ENCODE data around the gene TMPRSS2. TPM values are rescaled to one million over a fixed set of nuclear protein-coding genes. Genes with fewer than 3 reads are reported as not detected.

TMPRSS2 gene
- total RNA-seq, 1 experiment from 2014 or later: 1.1 TPM

DNA sequence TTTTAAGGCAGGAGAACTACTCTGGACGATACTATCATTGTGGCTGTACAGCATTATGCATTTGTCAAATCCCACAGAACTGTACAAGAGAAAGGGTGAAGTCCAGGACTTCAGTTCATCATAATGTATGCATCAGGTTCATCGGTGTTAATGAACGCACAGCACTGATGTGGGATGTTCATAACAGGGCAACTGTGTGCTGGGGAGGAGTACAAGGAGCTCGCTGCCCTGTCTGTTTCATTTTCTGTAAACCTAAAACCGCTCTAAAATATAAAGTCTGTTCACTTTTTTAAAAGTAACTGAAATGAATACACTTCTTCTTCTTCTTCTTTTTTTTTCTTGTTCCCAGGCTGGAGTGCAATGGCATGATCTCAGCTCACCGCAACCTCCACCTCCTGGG, 25.0 kb downstream of the TMPRSS2 start:
- ATAC-seq (no peak), DNase-seq (ENCODE audit: low read depth, low spot score) (no peak)
- no peaks in the 10 kb centered on the region; the same call in none of the 2 replicates for H3K27me3 ChIP-seq (ENCODE audit: insufficient read depth, low read length)
- no peak overlapping the region for H3K9ac ChIP-seq (ENCODE audit: low read length)
- CTCF ChIA-PET: interaction anchor here (1.0 kb wide), 1 partner anchor 23 kb away, joined by 3 read pairs; no protein-coding TSS in a partner anchor
- no peak overlapping the region for H3K4me3 ChIP-seq (replicated peaks in 1 of 2; ENCODE audit: low read depth in 1 of 2, low read length in 2 of 2)
- no peaks in the 10 kb centered on the region for H3K79me2 ChIP-seq (ENCODE audit: insufficient read depth, low read length)
- intact Hi-C loops (cut with micrococcal nuclease): no loop called here
- no peak overlapping the region for H3K27ac ChIP-seq (ENCODE audit: low read depth, low read length)
- no peak overlapping the region for H3K4me2 ChIP-seq (ENCODE audit: low read length)
- no peaks in the 10 kb centered on the region for H4K20me1 ChIP-seq (ENCODE audit: insufficient read depth)
- no peaks in the 10 kb centered on the region for H3K9me2 ChIP-seq (ENCODE audit: insufficient read depth)
- no peaks in the 10 kb centered on the region for H3K4me1 ChIP-seq (ENCODE audit: control insufficient read depth in 1 of 2, insufficient read depth in 2 of 2, low read length in 2 of 2)
- H2AFZ ChIP-seq (ENCODE audit: low read depth, low read length, poor library complexity, severe bottlenecking): no peak overlapping the region
- H3K9me3 ChIP-seq (ENCODE audit: control insufficient read depth in 1 of 2, insufficient read depth in 1 of 2, low read depth in 1 of 2, low read length in 2 of 2): no peaks in the 10 kb centered on the region
- no peak for TF ChIP-seq CBX3 (IDR thresholded peaks at IDR 0.05; ENCODE audit: low read depth)
- TF ChIP-seq TCF7L2 (IDR thresholded peaks at IDR 0.05; ENCODE audit: borderline replicate concordance, extremely low read depth, insufficient read depth, insufficient read length): no peak
- no peak for TF ChIP-seq CTCF (IDR thresholded peaks at IDR 0.05 in 2 of 3, conservative IDR thresholded peaks at IDR 0.05 in 1 of 3; ENCODE audit: borderline replicate concordance in 1 of 3, insufficient read depth in 1 of 3, low read depth in 2 of 3, low read length in 2 of 3)
- TF ChIP-seq JUND (IDR thresholded peaks at IDR 0.05): no peak
- no peak for TF ChIP-seq POLR2AphosphoS5 (IDR thresholded peaks at IDR 0.05; ENCODE audit: low read depth, low read length)
- no peak for TF ChIP-seq MAX (IDR thresholded peaks at IDR 0.05)
- TF ChIP-seq ATF3 (IDR thresholded peaks at IDR 0.05): no peak
- no peak for TF ChIP-seq CEBPB (IDR thresholded peaks at IDR 0.05; ENCODE audit: low read depth)
- no peak for TF ChIP-seq EZH2phosphoT487 (IDR thresholded peaks at IDR 0.05; ENCODE audit: borderline replicate concordance)
- TF ChIP-seq POLR2A (IDR thresholded peaks at IDR 0.05; ENCODE audit: borderline replicate concordance, extremely low read depth, insufficient read depth, insufficient read length): no peak
- no peak for TF ChIP-seq SIN3A (IDR thresholded peaks at IDR 0.05; ENCODE audit: low read depth)
- TF ChIP-seq ELF1 (IDR thresholded peaks at IDR 0.05; ENCODE audit: borderline replicate concordance, low read depth): no peak
- TF ChIP-seq RAD21 (IDR thresholded peaks at IDR 0.05; ENCODE audit: low read depth): no peak
- TF ChIP-seq SP1 (IDR thresholded peaks at IDR 0.05; ENCODE audit: low read depth): no peak
- TF ChIP-seq ZNF274 (IDR thresholded peaks at IDR 0.05; ENCODE audit: low read depth, low read length): no peak
- TF ChIP-seq EZH2 (IDR thresholded peaks at IDR 0.05): no peak
- RAD21 ChIA-PET (ENCODE audit: low non-redundant PET in 1 of 2, low total read pairs in 2 of 2, uncharacterized antibody in 2 of 2, unreplicated experiment in 2 of 2): no interaction called here
- BruUV-seq (replicated peaks): no TSS peak
- POLR2A ChIA-PET: interaction anchor here (0.7 kb wide), 1 partner anchor 110 kb away, joined by 3 read pairs; no protein-coding TSS in a partner anchor
- H3K36me3 ChIP-seq (ENCODE audit: control insufficient read depth in 1 of 2, insufficient read depth in 2 of 2, low read length in 2 of 2): no peaks in the 10 kb centered on the region

Data from HCT116 (cell line).